Midbrain (tissue), 1 donor: Measurements from ENCODE around the gene INAFM2.

Experiments used
- DNase-seq: peaks from one replicate; lab custom pipeline; 2025; lab: John Stamatoyannopoulos, UW

Gene INAFM2

GRCh38 chr15:40306908-40307307 lies 16.6 kb upstream of the INAFM2 start:
- no peak for DNase-seq

GRCh38 chr15:40307421-40308211 lies 15.9 kb upstream of the INAFM2 start, which contains the start of gene PLCB2:
PLCB2 (minus strand) TSS chr15:40307935; CDS start chr15:40307672, 263 bp downstream.
- DNase-seq = no peak

GRCh38 chr15:40309344-40309862 lies 14.1 kb upstream of the INAFM2 start:
- DNase-seq = no peak

- DNase-seq = peak; percentile 16
Measured at GRCh38 chr15:40310001-40310959, 13.2 kb upstream of the INAFM2 start.

- no peak for DNase-seq
Measured at GRCh38 chr15:40310993-40311392, 12.5 kb upstream of the INAFM2 start.

- no peak for DNase-seq
Measured at GRCh38 chr15:40312370-40313158, 10.9 kb upstream of the INAFM2 start.

GRCh38 chr15:40313531-40314398 lies 9.7 kb upstream of the INAFM2 start:
- no peak for DNase-seq

- no peak for DNase-seq
Measured at GRCh38 chr15:40314723-40315276, 8.7 kb upstream of the INAFM2 start.

GRCh38 chr15:40316931-40317330 lies 6.6 kb upstream of the INAFM2 start:
- DNase-seq = no peak

GRCh38 chr15:40317580-40317979 lies 5.9 kb upstream of the INAFM2 start:
- no peak for DNase-seq

- no peak for DNase-seq
Measured at GRCh38 chr15:40320409-40320808, 3.1 kb upstream of the INAFM2 start.

GRCh38 chr15:40320931-40321371 lies 2.5 kb upstream of the INAFM2 start:
- peak; percentile 79 for DNase-seq

- no peak for DNase-seq
Measured at GRCh38 chr15:40322531-40323238, 807 bp upstream of the INAFM2 start.

GRCh38 chr15:40323953-40324937 lies 753 bp downstream of the INAFM2 start:
- no peak for DNase-seq

GRCh38 chr15:40325188-40325587 lies 1.7 kb downstream of the INAFM2 start:
- DNase-seq = no peak

- no peak for DNase-seq
Measured at GRCh38 chr15:40325700-40326099, 2.2 kb downstream of the INAFM2 start.

GRCh38 chr15:40327457-40327856 lies 4.0 kb downstream of the INAFM2 start:
- no peak for DNase-seq

GRCh38 chr15:40328176-40328575 lies 4.7 kb downstream of the INAFM2 start:
- no peak for DNase-seq
